NCI-H2196 treated with DMSO at 0.1 percent for 48 hours (cell line): ENCODE data around the gene TFG.

Source experiments
- DNase-seq: peaks from one replicate; lab custom pipeline; 2025; ENCODE audit not compliant: unreplicated experiment; lab: John Stamatoyannopoulos, UW

Gene TFG

DNA sequence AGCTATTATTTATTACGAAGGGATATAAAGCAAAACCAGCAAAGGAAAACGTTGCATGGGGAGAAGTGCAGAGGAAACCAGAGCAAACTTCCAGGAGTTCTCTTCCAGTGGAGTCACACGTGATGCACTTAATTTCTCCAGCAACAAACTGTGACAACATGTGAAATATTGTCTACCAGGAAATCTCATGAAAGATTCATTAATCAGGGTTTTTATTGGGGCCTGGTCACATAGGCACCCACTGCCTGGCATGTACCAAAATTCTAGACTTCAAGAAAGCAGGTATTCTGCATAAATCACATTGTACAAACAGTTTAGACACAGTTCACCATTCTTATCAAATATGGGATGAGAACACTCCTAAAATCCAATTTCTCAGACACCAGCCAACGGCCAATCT is 5.4 kb upstream of the TFG start:
- DNase-seq, result no peak

DNA sequence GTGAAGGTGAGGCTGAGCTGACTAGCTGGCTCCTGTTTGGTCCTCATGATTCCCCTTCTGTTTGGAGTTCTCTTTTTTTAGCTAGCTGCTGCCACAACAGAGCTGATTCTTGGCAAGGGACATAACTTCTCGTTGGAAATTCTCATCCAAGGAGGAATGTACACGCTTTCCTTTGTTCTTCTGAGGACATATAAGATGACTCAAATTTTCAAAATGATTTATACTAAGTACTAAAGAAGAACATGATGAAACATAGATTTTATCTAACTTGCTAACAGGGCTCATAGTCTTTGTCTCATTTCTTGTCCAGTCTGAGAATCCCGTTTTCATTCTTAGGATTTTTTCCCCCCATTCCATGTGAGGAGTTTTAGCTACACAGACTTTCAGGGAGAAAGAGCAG is 2.9 kb upstream of the TFG start:
- no peak for DNase-seq

DNA sequence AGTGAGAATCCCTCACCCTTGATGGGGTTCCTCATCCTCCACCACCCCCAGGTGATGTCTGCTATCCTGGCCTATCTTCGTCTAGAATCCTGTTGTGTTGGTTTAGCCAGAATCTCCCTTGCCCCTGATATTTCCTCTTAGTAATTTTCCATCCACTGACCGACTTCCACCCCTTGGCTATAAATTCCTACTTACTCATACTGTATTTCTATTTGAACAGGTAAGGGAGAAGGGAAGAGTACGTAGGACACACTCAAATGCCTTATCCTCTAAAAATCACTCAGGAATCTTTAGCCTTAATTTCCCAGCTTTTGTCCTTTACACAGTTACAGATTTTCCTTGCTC is 678 bp upstream of the TFG start:
- DNase-seq, result no peak

DNA sequence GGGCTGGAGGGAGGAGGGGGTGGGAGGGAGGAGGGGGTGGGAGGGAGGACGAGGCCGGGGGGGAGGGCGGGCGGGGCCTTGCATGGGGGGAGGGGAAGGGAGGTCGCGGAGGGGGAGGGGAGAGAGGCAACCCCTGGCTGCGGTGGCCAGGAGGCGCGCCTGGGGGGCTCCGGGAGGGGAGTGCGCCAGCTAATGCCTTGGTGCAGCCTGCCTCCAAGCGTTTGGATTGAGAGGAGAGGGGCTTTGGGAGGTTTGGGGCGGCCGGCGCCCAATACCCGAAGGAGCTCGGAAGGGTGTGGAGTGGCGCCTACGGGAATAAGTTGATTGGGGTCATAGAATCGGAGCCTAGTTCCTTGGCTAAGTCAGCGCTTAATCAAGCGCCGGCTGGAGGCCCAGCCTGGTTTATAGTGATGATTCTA is 557 bp downstream of the TFG start:
- no peak for DNase-seq

DNA sequence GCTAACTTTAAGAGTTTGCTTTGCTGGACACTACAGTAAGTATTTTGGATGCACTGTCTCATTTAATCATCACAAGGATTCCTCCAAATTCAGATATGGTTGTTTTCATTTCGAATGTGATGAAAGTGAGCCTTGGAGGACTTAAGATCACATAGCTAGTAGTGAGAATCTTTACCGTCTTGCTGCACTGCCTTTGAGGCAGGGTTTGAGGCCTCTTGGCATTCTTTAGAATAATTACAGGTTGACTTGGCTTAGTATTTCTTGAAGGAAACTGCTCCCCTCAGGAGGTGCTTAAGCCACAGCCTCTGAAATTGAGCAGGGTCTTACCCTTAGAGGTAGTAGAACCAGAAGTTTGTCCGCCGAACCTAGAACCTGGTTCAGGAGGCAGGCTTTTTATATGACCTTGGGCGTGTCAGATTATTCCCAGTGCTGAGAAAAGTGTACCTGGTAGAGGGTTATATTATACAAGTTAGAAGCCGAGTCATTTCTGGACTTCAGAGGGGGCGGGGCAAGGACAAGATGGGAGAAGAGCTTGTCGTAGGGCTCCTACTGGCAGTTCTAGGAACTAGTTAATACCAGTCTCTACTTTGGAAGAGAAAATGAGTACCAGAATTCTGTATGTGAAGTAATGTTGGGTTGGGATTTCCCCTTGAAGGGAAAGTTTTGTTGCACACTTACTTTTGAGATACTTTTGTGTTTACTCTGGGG is 1.1 kb downstream of the TFG start:
- DNase-seq, result no peak

DNA sequence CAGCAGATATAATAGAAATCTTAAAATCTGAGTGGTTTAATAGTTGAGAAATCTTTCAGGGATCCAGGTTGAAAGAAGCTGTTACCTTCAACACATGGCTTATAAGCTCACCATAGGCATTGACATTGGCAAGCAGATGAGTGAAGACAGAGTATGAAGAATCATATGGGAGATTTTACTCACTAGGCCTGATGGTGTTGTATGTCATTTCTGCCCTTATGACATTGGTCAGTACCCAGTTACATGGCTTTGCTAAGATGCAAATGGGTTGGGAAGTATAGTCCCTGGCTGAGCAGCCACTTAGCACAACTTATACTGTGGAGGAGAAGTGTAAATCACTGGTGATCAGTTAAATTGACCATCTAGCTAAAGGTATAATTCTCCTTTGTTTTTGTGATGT is 5.9 kb downstream of the TFG start:
- no peak for DNase-seq

DNA sequence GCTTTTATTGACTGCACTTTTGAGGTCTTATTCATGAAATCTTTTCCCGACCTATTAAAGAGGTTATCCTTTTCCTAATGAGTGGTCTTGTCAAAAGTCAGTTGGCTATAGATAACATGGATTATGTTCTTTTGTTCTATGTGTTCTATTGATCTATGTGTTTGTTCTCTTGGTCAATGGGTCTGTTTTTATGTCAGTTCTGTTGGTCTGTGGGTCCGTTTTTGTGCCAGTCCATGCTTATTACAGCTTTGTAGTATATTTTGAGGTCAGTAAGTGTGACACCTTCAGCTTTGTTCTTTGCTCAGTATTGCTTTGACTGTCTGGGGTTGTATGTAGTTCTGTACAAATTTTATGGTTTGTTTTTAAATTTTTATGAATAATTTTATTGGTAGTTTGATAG is 7.8 kb downstream of the TFG start:
- DNase-seq, result no peak

DNA sequence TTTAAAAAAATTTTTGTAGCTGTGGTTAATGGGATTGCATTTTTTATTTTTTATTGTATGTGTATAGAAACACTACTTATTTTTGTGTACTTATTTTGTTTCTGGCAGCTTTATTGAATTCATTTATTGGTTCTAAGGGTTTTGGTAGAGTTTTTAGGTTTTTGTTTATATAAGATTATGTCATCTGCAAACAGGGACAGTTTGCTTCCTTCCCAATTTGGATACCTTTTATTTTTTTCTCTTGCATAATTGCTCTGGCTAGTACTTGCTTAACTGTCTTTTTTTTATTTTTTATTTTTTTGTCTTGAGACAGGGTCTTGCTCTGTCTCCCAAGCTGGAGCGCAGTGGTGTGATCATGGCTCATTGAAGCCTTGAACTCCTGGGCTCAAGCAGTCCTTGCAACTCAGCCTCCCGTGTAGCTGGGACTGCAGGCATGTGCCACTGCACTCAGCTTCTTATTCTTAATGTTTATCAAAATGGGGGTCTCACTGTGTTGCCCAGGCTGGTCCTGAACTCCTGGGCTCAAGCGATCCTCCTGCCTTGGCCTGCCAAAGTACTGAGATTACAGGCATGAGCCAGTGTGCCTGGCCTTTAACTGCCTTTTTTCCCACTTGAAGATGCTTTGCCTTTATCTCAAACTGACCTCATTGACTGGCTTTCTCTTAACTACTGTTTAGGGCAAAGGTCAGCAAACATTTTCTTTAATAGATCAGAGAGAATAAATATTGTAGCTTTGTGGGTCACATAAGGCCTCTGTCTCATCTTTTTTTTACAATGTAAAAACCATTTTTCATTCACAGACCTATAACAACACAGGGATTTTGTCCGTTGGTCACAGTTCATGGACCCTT is 8.6 kb downstream of the TFG start:
- no peak for DNase-seq

DNA sequence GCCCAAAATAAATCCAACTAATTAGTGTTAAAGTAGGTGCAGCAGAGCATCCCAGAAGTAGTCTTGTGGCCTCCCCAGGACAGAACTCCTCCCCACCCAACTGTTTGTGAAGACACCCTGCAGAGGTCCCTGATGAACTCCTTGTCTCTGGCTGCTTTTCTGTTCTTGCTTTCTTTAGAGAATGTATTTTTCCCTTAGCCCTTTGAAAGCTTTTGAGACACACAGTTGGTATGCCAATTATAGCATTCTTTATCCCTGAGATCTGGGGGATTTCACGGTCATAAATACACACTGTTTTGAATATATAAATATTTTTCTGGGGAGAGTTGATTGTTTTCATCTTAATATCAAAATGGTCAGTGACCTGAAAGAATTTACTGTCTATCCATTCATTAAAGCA is 9.8 kb downstream of the TFG start:
- no peak for DNase-seq

DNA sequence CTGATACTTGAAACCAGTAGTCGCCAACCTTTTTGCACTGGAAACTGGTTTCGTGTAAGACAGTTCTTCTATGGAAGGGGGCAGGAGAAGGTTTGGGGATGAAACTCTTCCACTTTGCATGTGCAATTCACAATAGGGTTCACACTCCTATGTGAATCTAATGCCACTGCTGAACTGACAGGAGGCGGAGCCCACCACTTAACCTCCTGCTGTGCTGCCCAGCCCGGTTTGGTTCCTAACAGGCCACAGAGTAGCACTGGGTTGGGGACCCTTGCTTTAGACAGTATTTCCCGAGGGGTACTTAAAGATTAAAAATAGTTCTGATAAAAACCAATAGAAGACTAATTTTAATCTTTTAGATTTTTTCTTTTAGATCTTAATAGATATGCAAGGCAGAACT is 11.1 kb downstream of the TFG start:
- no peak for DNase-seq

DNA sequence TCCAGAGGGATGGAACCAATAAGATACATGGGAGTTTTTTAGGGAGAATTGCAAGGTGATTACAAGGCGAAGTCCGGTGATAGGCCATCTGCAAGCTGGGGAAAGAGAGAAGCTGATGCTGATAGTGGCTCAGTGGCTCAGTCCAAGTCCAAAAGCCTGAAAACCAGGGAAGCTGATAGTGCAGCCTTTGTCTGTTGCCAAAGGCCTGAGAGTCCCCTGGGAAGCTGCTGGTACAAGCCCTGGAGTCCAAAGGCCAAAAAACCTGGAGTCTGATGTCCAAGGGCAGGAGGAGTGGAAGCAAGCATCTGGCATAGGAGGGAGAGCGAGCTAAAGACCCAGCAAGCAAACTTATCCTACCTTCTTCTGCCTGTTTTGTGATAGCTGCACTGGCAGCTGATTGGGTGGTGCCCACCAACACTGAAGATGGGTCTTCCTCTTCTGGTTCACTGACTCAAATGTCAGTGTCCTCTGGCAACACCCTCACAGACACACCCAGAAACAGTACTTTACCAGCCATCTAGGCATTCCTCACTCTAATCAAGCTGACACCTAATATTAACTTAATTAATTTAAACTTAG is 16.7 kb downstream of the TFG start:
- no peak for DNase-seq

DNA sequence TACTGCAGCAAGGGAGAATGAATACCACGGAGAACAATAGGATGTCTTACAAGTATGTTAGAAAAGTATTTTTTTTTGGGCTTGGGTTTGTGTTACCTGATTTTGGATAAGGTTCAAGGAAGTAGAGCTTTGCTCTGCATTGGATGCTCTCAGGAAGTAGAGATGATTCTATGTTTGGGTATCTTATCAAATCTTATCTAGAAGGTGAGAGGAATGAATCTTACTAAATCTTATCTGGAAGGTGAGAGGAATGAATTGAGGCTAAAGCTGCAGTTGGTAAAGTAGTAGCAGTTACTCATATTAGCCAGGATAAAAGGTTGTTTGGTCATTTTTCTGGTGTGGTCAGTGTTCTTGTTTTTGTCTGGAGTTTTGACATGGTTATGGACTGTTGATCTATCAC is 17.4 kb downstream of the TFG start:
- DNase-seq, result no peak

DNA sequence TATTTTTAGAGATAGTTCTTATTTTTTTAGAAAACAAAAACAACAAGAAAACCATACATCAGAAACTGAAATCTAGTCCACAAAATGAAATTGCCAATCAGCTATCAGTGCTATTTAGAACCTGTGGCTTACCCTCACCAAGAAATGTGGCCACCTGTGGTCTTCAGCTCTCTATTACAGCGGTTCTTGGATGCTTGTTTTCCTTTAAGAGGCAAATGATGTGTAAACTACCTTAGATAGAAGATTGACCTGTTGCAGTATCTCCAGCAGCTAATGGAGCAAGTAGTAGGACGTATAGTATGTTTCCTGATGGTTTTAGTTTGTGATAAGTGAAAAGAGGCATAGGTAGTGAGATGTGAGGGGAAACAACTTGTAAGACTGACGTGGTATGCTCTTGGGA is 21.2 kb downstream of the TFG start:
- no peak for DNase-seq

DNA sequence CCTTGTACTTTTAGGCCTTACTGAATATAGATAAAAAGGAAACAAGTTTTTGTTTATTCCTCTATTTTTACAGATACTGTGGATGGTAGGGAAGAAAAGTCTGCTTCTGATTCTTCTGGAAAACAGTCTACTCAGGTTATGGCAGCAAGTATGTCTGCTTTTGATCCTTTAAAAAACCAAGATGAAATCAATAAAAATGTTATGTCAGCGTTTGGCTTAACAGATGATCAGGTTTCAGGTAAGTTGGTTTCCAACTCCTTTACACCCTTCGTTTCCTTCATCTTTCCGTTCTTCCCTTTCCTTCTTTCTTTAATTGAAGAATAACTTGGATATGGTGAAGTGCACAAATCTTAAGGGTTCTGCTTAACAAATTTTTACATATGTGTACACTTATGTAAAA is 23.1 kb downstream of the TFG start:
- DNase-seq, result no peak

DNA sequence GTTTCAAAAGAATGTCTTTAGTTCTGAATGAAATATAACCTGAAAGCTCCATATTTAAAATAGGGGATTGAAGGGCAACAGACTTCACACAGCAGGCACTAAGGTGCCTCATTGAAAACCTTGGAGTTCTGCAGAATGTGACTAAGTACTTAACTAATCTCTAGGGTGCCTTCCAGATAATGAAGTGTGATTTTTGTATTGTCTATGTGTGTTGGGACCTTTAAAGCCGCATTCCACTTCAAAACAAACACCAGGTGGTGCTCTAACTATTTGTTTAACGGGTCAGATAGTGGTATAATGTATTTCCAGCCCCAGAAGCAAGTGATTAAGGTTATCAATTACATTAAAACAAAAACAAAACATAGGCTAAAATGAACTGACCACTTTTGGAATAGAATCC is 28.0 kb downstream of the TFG start:
- no peak for DNase-seq

DNA sequence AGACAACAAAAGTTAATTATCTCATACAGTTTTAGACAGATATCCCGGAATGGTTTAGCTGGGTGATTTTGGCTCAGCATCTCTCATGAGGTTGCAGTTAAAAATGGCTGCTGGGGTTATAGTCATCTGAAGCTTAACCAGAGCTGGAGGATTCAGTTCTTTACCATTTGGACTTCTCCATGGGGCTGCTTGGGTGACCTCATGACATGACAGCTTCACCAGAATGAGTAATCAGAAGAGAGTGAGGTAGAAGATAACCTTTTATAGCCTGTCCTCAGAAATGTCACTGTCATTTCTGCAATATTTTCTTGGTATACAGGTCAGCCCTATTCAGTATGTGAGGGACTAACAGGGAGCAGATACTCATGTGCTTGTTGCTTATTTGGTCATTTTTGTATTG is 30.9 kb downstream of the TFG start:
- DNase-seq, result no peak

DNA sequence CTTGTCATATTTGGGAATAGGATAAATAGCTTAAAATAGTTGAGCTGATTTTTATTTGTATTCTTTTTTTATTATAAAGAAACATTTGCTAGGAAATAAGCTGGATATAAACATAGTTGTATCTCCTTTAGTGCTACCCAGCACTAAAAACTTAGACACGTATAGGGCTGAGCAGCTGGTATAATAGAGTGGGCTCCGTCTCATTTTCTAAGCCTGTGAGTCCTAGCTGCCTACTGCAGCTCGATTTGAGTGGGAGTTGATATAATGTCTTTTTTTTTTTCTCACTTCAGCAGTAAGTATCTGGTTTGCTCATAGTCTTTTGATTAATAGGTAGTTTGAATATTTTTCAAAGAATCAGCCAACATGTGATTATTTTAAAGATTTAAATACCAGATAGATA is 34.2 kb downstream of the TFG start:
- no peak for DNase-seq

DNA sequence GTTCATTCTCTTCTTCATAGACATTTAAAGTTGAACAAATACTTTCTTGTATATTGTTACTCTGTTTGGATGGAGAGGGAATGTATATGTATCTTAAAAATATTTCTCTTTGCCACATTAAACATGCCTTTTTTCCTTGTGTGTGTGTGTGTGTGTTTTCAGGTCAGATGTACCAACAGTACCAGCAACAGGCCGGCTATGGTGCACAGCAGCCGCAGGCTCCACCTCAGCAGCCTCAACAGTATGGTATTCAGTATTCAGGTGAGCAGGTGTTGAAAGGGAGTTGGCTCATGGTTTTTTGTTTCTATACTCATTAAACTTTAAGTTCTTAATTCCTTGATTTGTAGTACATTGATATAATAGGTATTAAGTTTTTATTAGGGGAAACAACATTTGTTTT is 35.4 kb downstream of the TFG start:
- DNase-seq, result no peak

DNA sequence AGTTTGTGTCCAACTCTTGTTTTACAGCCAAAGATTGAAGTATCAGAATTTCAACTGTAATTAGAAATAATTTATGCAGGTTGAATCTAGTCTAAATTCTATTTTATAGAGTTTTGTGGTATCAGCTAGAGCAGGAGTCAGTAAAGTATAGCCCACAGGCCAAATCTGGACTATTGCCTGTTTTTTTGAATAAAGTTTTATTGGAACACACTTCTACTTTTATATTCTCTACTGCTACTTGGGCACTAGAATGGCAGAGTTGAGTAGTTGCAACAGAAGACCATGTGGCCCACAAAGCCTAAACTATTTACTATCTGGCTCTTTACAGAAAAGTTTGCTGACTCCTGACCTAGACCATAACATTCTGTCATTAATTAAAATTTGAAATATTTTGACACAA is 36.3 kb downstream of the TFG start:
- no peak for DNase-seq

DNA sequence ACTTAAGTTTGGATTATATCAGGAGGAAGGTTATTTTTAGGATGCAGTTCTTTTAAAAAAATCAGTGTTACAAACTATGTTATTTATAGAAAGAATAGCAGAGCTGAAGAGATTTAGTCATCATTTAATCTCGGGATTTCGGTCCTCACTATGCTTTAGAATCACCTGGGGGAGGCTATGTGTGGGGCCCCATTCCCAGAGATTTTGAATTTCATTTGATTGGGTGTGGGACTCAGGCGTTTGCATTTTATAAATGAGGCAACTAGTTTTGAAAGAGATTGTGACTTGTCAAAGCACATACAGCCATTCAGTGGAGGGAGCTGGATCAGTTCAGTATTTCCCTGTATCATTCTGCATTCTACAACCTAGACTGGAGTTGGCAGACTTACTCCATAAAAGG is 36.8 kb downstream of the TFG start:
- DNase-seq, result no peak

DNA sequence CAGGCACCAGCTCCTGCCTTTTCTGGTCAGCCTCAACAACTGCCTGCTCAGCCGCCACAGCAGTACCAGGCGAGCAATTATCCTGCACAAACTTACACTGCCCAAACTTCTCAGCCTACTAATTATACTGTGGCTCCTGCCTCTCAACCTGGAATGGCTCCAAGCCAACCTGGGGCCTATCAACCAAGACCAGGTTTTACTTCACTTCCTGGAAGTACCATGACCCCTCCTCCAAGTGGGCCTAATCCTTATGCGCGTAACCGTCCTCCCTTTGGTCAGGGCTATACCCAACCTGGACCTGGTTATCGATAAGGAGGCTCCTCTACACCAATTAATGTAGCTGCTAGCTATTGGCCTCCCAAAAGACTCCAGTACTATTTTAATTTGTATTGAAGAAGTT is 38.9 kb downstream of the TFG start:
- DNase-seq, result no peak

DNA sequence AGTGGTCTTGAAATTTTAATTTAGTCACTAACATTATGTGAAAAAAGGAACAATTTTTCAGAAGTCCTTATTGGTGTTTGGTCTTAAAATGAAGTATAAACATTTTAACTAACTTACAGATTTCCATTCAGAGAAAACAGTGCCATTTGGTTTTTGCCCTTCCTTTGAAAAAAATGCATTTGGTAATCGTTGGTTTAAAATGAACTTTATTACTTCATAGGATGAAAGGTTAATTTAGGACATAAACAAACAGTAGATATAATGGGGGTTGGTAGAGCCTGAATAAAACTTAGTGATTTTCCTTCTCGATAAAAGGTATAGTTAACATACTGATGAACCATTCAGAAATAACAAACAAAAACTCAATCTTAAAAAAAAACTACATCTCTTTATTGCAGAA is 39.7 kb downstream of the TFG start:
- DNase-seq, result no peak

DNA sequence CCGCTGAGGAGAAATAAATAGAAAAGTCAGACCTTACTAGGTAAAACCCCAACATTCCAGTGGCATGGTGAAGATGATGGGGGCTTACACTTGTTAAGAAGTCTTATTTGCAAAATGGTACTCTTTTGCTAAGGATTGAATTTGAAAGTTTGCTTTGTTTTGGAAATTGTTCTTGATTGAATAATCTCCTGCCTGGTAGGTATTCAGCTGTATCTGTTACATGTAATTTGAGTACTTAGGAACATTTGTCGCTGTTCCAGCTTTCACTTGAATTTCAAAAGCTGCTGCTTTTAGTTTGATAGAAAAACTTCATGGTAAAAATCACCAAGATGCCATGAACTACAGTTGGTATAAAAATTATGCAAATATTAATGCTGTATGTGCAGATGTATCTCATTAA is 44.6 kb downstream of the TFG start:
- DNase-seq, result no peak
